Chondrocyte (in vitro differentiated cells): ENCODE results near the gene DDX4. TPM values are rescaled to one million over a fixed set of nuclear protein-coding genes. Genes with fewer than 3 reads are reported as not detected.

Experiments
- DNase-seq: peaks from one replicate; pipeline ENCODE4 v3.0.0; 2021; ENCODE audit warnings: mixed read lengths, low spot score
- H3K27ac Mint-ChIP-seq: one replicate; pipeline ENCODE4 v1.8.0; 2021; ENCODE audit warnings: mild to moderate bottlenecking, moderate library complexity, mixed read lengths; ENCODE audit not compliant: unreplicated experiment
- H3K27me3 Mint-ChIP-seq: 2 replicates; pipeline ENCODE4 v1.8.0; 2021; ENCODE audit warnings: low read depth, mixed read lengths
- H3K36me3 Mint-ChIP-seq: 2 replicates; pipeline ENCODE4 v1.8.0; 2021; ENCODE audit warnings: low read depth, mixed read lengths
- H3K4me1 Mint-ChIP-seq: 2 replicates; pipeline ENCODE4 v1.8.0; 2021; ENCODE audit warnings: low read depth, mild to moderate bottlenecking, mixed read lengths
- H3K4me3 Mint-ChIP-seq: one replicate; pipeline ENCODE4 v1.8.0; 2021; ENCODE audit warnings: mild to moderate bottlenecking, moderate library complexity, mixed read lengths; ENCODE audit not compliant: unreplicated experiment
- H3K9me3 Mint-ChIP-seq: 2 replicates; pipeline ENCODE4 v1.8.0; 2021; ENCODE audit warnings: low read depth, mixed read lengths
- total RNA-seq: library from RNA; stranded (reverse); gene quantifications from 3 replicates; pipeline ENCODE4 v1.2.1, GENCODE V29; 2021
- TF ChIP-seq, protein P1 (sequence below): fragments of 200-600 bp; sonication (generic); IDR thresholded peaks from 2 replicates; pipeline ENCODE4 v1.5.0; 2021; ENCODE audit warnings: antibody characterized with exemption, mild to moderate bottlenecking, moderate library complexity

DDX4 gene
- total RNA-seq, 1 donor from 2014 or later = not detected

DNA sequence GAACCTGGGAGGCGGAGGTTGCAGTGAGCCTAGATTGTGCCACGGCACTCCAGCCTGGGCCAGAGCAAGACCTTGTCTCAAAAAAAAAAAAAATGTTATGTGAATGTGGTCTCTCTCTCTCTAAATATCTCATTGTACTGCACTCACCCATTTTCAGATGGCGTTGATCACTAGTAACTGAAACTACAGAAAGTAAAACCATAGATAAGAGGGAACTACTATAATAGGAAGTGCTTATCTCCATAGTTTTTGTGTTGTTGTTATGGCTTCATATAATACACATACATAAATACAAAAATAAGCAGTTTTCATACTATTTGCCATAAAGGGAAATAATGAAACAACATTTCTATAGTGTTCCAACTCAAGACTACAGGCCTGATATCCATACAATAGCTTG, 122.4 kb downstream of the DDX4 start:
- Mint-ChIP-seq H3K4me1 (peaks cover 7% of the 10 kb centered on the region), H3K4me3 (no peak overlapping the region), H3K27ac (no peak overlapping the region), H3K27me3 (no peaks in the 10 kb centered on the region), H3K36me3 (peaks cover 2% of the 10 kb centered on the region), H3K9me3 (peaks cover 6% of the 10 kb centered on the region)
- TF ChIP-seq, protein P1, sequence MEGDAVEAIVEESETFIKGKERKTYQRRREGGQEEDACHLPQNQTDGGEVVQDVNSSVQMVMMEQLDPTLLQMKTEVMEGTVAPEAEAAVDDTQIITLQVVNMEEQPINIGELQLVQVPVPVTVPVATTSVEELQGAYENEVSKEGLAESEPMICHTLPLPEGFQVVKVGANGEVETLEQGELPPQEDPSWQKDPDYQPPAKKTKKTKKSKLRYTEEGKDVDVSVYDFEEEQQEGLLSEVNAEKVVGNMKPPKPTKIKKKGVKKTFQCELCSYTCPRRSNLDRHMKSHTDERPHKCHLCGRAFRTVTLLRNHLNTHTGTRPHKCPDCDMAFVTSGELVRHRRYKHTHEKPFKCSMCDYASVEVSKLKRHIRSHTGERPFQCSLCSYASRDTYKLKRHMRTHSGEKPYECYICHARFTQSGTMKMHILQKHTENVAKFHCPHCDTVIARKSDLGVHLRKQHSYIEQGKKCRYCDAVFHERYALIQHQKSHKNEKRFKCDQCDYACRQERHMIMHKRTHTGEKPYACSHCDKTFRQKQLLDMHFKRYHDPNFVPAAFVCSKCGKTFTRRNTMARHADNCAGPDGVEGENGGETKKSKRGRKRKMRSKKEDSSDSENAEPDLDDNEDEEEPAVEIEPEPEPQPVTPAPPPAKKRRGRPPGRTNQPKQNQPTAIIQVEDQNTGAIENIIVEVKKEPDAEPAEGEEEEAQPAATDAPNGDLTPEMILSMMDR = no peak
- no peak for DNase-seq

DNA sequence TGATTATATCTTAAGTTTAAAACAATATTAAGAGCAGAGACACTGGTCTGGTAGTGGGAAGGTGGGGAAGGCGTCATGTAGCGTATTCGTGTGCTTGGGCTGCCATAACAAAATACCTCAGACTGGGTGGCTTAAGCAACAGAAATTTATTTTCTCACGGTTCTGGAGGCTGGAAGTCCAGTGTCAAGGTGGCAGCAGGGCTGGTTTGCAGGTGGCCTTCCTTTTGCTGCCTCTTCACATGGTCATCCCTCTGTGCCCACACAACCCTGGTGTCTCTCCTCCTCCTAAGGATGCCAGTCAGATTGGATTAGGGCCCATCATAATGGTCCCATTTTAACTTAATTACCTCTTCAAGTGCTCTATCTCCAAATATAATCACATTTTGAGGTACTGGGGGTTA, 122.8 kb downstream of the DDX4 start:
- TF ChIP-seq, protein P1 = no peak
- Mint-ChIP-seq H3K9me3 (peaks cover 6% of the 10 kb centered on the region), H3K4me1 (peaks cover 3% of the 10 kb centered on the region), H3K27ac (no peak overlapping the region), H3K36me3 (peaks cover 2% of the 10 kb centered on the region), H3K27me3 (no peaks in the 10 kb centered on the region), H3K4me3 (no peak overlapping the region)
- no peak for DNase-seq

DNA sequence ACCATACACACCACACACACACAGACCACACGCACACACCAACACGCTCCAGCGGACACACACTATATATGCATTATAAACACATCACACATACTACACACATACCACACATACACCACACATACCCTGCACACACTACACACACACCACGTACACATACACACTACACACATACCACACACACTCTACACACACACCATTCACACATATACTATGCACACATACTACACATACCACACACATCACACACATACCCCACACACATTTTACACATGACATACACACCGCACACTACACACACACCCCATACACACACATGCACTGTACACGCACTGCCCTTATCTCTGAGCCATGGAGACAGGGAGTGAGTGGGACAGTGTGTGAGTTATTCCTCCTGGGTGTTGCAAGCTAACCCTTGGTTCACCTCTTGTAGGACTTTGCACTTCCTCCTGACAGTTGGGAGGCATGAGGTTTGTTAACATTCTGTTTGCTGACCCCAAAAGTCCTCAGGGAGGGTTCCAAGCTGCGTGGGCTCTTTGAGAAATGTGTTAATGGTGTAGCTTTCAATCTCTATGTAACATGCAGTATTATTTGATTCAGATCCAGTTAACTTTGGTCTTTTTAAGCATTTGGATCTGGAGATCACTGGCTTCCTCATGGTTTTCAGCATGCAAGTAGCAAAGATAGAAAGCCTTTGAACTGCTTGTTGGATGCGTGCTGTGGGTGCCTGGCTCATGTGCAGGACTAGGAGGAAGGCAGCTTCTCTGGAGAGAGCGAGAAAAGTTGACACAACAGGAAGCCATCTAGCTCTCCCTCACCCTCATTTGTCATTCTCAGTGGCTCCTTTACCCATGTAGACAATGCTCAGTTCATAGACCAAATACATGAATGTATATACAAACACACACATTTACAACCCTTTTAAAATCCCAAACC, 127.0 kb downstream of the DDX4 start:
- no peak for DNase-seq
- TF ChIP-seq, protein P1 = no peak
- Mint-ChIP-seq H3K9me3 (peaks cover 6% of the 10 kb centered on the region), H3K4me1 (peaks cover 8% of the 10 kb centered on the region), H3K27me3 (no peaks in the 10 kb centered on the region), H3K36me3 (peaks cover 2% of the 10 kb centered on the region), H3K27ac (no peak overlapping the region), H3K4me3 (no peak overlapping the region)

DNA sequence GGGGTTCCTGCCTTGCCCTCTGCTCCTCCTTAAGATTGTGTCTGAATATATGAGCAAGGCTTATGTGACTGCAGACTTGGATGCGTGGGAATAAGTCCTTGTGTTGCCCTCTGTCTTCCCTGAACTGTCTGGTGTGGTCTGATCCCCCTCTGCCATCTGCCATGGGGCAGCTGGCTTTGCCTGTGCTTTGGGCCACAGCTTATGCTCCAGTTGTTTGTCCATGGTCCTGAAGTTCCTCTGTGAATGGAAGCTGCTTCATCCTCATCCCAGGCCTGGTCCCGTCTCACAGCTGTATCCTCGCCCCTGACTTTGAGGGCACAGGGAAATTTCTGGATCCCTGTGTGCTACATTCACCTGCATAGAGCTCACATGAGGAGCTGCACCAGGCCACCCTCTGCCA, 128.0 kb downstream of the DDX4 start:
- peaks cover 2% of the 10 kb centered on the region for H3K36me3 Mint-ChIP-seq

DNA sequence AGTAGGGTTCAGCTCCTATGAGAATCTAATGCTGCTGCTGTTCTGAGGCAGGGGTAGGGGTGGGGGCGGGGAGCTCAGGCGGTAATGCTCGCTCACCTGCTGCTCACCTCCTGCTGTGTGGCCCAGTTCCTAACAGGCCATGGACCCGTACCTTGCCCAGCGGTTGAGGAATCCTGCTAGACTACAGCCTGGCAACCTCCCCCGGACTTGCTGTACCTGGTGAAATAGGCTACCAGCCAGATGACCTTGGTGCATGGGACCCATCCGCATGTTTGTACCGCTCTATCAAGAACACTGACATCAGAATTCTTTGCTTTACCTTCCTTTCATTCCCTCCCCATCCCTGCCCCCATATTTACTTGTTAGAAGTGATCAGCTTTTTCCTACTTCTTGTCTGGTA, 128.6 kb downstream of the DDX4 start:
- TF ChIP-seq, protein P1 = no peak
- Mint-ChIP-seq H3K27me3 (no peaks in the 10 kb centered on the region), H3K27ac (no peak overlapping the region), H3K9me3 (peaks cover 2% of the 10 kb centered on the region), H3K4me1 (peaks cover 8% of the 10 kb centered on the region), H3K36me3 (peaks cover 2% of the 10 kb centered on the region), H3K4me3 (no peak overlapping the region)
- no peak for DNase-seq

More for the DNA sequence above, 128.0 kb downstream of the DDX4 start:
- Mint-ChIP-seq H3K9me3 (peaks cover 3% of the 10 kb centered on the region), H3K4me3 (no peak overlapping the region), H3K4me1 (peaks cover 8% of the 10 kb centered on the region), H3K27me3 (no peaks in the 10 kb centered on the region), H3K27ac (no peak overlapping the region)
- TF ChIP-seq, protein P1 = no peak
- DNase-seq = no peak

Other genes starting within 250 kb of the DDX4 start
- gene PLPP1, start 203.1 kb upstream of the DDX4 start, total RNA-seq = 58.4 to 73.7 TPM (median 67.8 TPM) in 3 replicates
- 20.7 to 21.5 TPM (median 21.2 TPM) in 3 replicates for gene SLC38A9, start 25.7 kb upstream of the DDX4 start, total RNA-seq
- gene IL31RA, start 113.3 kb downstream of the DDX4 start, total RNA-seq = 1.5 to 3.9 TPM (median 1.9 TPM) in 3 replicates